Adrenal gland (tissue), 5 donors: Measurements from ENCODE around the gene THEM5.

Source experiments
- POLR2A ChIP-seq, 2 donors: fragments of 450-650 bp; IDR thresholded peaks; one replicate each; pipeline ENCODE4 v1.6.1; 2017; ENCODE audit warnings: antibody characterized with exemption in 2 of 2, mild to moderate bottlenecking in 2 of 2, moderate library complexity in 1 of 2
- TF ChIP-seq, protein P1 (sequence below), 6 experiments: fragments of 450-650 bp in 4 of 6; fragments of 200-600 bp in 2 of 6; sonication (generic) in 1 of 6; IDR thresholded peaks; 1 replicate in 5 of 6; 2 replicates in 1 of 6; pipeline versions ENCODE4 v1.5.1 to v1.8.0; 2016 to 2021; ENCODE audit warnings: antibody characterized with exemption in 6 of 6, mild to moderate bottlenecking in 2 of 6, moderate library complexity in 1 of 6
- donor health status: DM: no; HTN: no; CAD: no.

- TF ChIP-seq, protein P1, sequence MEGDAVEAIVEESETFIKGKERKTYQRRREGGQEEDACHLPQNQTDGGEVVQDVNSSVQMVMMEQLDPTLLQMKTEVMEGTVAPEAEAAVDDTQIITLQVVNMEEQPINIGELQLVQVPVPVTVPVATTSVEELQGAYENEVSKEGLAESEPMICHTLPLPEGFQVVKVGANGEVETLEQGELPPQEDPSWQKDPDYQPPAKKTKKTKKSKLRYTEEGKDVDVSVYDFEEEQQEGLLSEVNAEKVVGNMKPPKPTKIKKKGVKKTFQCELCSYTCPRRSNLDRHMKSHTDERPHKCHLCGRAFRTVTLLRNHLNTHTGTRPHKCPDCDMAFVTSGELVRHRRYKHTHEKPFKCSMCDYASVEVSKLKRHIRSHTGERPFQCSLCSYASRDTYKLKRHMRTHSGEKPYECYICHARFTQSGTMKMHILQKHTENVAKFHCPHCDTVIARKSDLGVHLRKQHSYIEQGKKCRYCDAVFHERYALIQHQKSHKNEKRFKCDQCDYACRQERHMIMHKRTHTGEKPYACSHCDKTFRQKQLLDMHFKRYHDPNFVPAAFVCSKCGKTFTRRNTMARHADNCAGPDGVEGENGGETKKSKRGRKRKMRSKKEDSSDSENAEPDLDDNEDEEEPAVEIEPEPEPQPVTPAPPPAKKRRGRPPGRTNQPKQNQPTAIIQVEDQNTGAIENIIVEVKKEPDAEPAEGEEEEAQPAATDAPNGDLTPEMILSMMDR (IDR thresholded peaks at IDR 0.05) = no peak
- TF ChIP-seq POLR2A (IDR thresholded peaks at IDR 0.05) = no peak
These were observed 33.4 kb downstream of the THEM5 start for GRCh38 chr1:151819976-151820623.
